NK-92 (cell line): Measurements from ENCODE around the gene RAI2.

Source experiments
- DNase-seq: peaks from one replicate; lab custom pipeline; 2025; ENCODE audit not compliant: unreplicated experiment; lab: John Stamatoyannopoulos, UW

RAI2 gene

GRCh38 chrX:17860811-17861488 is at the start of gene RAI2:
RAI2 (minus strand) TSS chrX:17861298; CDS start chrX:17802010, 59,288 bp downstream.
- DNase-seq, result no peak

- DNase-seq, result no peak
Observed at GRCh38 chrX:17888421-17888820, 27.3 kb upstream of the RAI2 start.

DNA sequence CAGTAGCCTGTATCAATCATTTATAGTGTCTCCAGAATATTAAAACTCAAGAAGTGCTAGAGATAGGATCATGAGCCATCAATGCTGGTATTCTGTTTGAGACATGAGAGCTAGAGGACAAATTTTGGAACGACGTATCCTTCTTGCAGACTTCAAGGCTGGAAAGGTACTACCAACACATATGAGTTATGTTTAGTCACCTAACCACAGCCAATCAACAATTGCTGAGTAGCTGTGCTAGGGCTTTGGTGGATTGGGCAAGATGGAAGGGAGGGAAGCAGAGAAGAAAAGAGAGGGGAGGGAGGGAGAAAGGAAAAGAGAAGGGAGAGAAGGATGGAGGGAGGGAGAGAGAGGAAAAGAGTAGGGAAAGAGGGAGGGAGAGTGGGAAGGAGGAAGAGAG is 21.6 kb upstream of the RAI2 start:
- no peak for DNase-seq

DNA sequence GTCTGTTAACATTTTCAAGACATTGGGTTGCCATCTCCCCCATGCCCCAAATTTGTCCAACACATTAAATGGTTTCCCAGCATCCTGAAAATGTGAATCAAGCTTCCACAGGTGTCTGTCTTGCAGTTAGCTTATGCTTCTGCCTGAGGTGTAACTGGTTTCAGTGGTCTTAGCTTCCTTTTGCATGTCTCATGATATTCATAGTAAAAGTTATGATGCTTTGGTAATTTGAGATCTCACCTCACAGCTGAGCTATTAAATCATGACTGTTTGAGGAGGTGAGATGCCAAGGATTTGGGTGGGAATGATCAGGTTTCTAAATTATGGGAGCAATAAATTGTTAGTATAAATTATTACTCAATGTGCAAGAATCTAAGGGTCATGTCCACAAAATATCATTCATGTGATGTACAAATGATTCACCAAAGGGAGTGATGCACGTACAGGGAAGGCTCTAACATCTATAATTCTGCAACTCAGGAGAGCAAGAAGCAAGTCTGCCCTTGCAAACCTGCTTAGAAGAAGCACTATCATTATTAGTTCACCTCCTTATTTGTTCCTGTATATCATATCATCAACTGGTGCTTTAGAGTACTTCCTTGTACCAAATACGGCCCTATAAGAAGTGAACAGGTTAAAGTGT is 17.1 kb upstream of the RAI2 start:
- no peak for DNase-seq

- no peak for DNase-seq
Observed at GRCh38 chrX:17876135-17876534, 15.0 kb upstream of the RAI2 start.

DNA sequence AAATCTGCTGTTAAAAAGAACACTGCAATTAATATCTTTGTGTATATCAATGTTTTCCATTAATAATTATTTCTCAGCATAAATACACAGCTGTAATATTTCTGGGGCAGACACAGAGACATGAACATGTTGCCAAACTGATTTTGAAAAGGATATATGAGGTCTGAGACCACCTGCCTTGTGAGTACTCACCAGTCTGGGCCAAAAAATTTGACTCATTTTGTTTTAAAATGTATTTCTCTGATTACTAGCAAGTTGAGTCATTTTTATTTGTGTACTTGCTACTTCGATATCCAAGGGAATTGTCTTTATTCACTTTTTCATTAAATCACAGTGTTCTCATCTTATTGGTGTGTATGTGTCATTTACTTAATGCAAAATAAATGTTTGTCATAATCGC is 8.5 kb upstream of the RAI2 start:
- no peak for DNase-seq

DNA sequence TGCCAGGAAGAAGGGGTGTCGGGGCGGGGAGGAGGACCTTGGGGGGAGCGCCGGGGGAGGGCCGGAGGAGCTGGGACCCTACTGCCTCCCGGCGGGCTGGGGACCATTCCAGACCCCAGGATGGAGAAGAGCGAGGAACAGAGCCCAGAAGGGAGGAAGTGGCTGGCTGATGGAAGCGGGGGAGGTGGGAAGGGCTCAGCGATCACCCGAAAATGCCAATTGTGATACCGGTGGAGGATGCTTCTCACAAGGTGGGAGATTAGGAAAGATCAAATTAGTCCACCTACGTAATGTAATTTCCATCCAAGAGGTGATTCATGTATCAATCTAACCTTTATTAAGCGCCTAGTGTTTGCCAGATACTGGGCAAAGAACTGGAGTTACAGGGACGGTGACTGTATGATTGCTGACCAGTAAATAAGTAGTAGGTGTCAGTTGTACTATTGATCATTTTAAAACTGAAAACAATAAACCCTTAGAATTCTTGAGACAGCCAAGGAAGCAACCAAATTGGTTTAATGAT is 452 bp upstream of the RAI2 start:
- DNase-seq, result no peak

GRCh38 chrX:17860179-17860780 is 818 bp downstream of the RAI2 start:
- no peak for DNase-seq

DNA sequence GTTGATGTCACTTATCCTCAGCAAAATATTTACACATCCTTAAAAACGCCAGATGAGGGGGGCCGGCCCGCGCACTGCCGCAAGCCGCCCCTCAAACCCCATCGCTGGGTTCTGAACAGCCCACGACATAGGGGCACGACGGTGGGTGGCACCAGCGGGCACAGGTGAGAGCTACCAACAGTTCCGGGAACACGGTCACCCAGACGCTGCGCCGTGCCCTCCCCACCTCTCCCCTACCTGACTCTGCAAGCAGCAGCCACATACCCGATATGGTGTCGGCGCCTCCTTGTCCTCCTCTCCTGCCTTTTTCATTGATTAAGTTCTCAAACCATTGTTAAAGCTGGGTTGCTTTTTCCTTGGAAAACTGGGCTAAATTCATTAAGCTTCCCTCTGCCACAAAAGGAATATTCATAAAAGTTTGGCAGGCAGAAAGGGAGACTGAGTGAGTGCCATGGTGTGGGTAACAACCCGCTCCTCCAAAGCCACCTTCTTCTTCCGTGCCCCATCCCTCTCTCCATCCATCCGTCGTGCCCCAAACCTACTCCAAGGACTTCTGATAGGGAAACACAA is 1.4 kb downstream of the RAI2 start:
- DNase-seq, result no peak

- DNase-seq, result no peak
Observed at GRCh38 chrX:17854531-17854930, 6.6 kb downstream of the RAI2 start.

DNA sequence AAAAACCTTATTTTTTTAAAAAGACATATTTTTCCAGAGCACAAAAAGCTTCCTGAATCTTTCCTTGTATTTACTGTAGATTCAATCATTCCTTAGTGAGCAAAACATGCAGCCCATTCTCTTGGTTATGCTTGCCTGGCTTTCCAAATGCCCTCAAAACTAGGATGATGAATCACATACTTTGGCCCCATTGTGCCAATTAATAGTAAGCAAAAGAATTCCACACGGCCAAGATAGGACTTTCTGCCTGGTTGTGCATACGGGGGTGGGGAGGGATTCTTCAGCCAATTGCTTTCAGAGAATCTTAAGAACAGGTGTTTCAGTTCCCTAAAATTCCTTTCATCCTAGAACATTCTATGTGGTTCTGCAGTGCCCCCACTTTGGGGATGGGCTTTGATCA is 7.0 kb downstream of the RAI2 start:
- no peak for DNase-seq

DNA sequence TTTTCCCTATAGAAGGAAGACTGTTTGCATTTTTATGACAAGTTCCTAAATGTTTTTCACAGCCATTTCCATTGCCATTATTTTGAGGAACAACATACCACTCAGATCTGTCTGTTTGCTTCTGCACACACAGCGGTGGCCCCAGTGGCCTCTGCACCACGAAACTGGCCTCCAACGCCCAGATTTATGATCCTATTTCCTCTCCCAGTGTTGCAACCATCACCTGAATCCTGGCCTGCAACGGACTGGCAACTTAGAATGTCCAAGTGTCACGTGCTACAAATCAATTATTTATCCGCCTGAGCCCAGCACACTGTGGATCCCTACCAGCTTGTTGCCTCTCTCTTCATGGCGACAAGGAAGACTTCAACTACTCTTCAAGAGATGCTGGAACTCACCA is 9.2 kb downstream of the RAI2 start:
- no peak for DNase-seq

GRCh38 chrX:17848545-17849265 is 12.4 kb downstream of the RAI2 start:
- DNase-seq, result no peak

GRCh38 chrX:17846045-17846444 is 15.1 kb downstream of the RAI2 start:
- no peak for DNase-seq

DNA sequence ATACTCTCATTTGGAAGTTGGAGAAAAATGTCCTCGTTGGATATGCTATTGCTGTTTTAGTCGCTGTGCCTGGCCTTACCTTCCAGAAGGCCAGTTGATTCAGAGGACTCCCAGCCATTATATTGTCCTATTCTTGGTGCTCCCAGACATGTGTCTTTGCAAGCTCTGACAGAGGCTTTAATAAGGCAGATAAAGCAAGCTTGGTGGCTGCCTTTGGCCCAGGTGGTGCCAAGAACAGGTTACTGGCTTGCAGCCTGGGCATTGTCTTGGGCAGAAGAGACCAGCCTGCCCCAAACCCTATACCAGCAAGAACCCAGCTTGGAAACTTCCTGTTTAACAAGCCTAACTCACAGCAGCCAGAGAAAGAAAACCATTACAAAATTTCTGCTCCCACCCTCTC is 16.9 kb downstream of the RAI2 start:
- no peak for DNase-seq

DNA sequence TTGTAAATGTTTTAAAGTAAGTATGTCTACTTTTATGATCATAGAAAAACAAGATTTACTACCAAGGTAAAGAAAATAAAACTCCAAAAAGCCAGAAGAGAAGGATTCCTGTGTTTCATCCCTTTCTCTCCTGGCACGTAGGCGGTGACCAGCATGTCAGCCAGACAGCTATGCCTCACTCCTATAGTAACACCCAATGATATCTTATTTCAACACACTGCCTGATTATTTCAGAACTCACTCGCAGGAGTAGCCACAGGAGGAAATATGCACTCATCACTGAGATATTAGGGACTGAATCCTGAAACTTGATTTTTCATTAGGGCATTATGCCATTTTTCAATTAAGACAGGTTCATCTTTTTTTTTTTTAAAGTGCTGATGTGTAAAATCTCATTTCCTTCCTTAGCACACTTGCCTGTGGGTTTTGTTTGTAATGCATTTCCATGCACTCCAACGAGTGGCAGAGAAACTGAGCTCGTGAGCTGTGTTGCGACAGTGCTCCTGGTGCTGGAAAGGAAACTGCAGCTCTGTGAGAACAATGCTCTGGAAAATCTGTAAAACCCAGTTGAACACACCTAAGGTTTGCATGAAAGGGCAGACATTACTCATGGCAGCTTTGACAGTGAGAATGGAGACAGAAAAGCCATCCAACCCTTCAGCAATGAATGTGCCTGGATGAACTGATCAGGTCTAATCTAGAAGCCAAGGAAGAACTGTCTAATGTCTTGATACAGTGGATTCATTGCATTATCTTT is 18.2 kb downstream of the RAI2 start:
- DNase-seq, result no peak

DNA sequence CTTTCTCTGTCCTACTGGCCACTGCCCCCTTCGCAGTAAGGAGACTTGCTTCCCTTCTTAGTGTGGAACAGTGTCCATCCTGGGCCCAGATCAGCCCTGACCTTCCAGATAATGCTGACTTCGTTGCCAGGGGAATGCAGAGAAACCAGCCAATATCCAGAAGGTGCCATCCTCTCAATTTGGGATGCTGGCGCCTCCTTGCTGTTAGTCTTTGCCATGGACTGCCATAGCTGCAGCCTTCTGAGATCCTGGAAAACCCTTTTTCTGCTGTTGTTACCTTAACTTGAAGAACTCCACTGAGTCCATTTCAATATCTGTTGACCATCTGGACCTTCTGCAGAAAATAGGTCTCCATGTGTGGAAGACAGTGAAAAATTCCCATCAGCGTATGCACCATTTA is 21.8 kb downstream of the RAI2 start:
- no peak for DNase-seq

DNA sequence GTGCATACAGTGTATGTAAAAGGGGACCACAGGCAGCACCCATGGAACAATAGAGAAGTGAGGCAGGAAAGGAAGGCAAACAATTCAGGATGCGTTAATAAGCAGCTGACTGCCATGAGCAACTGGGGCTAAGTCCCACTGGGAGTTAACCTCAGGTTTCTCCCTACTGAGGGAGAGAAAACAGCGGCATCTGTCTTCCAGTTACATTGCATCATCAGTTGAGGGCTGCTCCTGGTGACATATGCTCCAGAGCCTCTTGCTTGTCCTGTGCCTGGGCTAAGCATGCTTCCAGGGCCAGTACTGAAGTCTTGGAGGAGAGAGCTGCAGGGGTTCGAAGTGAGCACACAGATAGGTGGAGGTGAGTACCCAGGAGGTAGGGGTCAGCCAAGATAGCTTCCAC is 24.3 kb downstream of the RAI2 start:
- no peak for DNase-seq

- DNase-seq, result no peak
Observed at GRCh38 chrX:17833954-17834353, 27.1 kb downstream of the RAI2 start.

GRCh38 chrX:17831255-17831654 is 29.8 kb downstream of the RAI2 start:
- no peak for DNase-seq

DNA sequence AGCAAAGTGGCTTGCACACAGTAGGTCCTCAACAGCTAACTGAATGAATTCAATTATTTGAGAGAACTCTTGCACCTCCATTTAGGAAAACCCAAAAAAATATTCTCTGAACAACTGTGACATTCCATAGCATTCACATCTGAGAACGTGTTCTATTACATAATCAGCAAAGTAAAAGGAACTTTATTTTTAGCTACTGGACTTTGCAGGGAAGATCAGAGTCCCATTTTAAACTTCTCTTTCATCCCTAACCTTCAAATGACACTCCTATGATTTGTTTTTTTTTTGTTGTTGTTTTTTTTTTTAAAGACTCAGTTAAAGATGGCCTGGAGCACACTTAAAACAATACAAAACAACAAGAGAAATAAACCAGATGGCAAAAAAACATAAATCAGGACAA is 30.9 kb downstream of the RAI2 start:
- no peak for DNase-seq
